GM20431 (cell line): ENCODE results near the gene YTHDF2.
"Not testable (repeated sequence)": the region's sequence is repeated elsewhere in the genome, so short reads cannot be mapped to it uniquely, and the experiment has no call there.

ENCODE experiments used
- in situ Hi-C: fragments of 300-500 bp; cut with MseI, MboI; formaldehyde crosslinking; loops from one replicate; pipeline ENCODE4 v1.15.0; 2020; ENCODE audit warnings: low sequenced_read_pairs; ENCODE audit not compliant: unreplicated experiment

YTHDF2 gene

DNA sequence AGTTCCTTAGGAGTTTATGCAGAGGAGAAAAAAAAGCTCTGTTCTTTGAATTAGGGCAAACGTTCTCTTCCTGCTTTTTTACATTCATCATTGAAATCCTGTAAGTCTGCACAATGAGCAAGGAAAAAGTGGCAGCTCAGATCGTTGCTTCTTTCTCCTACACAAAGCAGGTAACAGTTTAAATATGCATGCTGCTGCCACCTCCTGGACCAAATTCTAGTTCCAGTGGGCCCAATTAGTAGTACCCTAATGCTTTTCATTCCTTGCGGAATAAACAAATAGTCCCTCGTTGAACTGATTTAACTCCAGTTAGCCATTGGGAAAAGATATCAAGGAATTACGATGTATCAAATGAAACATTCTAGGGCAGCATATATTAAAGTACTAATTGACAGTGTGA, 20.1 kb downstream of the YTHDF2 start:
- in situ Hi-C loops: no loop called here

DNA sequence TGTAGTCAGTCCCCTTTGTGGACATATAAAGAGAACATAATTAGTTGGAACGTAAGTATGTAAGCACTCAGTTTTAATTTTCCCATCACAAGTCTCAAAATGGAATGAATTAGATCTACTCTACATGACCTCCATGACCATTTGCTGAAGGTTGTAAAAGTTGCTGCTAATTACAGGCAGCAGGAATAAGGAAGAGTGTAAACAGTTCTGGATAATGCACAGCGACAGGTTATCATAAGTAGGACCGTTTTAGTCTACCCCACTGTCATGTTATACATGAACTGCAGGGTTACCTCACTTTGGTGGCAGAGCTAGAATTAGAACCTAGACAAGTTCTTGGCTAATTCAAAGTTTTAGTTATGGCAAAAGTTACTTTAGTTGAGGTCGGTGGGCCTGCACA, 21.7 kb downstream of the YTHDF2 start:
- in situ Hi-C loops: no loop called here

DNA sequence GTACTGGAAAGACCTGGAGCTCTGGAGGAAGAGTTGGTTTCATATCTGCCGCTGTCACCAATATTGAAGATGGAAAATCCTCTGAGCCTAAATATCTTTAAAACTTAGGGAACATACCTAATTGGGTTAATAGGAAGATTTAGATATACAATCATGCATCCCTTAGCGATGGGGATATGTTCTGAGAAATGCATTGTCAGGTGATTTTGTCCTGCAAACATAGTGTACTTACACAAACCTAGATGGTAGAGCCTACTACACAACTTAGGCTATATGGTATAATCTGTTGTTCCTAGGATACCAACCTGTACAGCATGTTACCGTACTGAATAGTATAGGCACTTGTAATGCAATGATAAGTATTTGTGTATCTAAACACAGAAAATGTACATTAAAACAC, 22.5 kb downstream of the YTHDF2 start:
- in situ Hi-C loops: no loop called here

DNA sequence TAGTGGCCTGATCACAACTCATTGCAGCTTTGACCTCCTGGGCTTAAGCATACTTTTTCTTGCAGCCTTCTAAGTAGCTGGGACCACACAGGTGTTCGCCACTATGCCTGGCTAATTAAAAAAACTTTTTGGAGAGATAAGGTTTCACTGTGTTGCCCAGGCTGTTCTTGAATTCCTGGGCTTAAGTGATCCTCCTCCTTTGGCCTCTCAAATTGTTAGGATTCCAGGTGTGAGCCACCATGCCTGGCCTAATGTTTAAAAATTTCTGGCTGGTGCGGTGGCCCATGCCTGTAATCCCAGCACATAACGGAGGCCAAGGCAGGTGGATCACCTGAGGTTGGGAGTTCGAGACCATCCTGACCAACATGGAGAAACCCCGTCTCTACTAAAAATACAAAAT, 24.4 kb downstream of the YTHDF2 start:
- in situ Hi-C loops: no loop called here

DNA sequence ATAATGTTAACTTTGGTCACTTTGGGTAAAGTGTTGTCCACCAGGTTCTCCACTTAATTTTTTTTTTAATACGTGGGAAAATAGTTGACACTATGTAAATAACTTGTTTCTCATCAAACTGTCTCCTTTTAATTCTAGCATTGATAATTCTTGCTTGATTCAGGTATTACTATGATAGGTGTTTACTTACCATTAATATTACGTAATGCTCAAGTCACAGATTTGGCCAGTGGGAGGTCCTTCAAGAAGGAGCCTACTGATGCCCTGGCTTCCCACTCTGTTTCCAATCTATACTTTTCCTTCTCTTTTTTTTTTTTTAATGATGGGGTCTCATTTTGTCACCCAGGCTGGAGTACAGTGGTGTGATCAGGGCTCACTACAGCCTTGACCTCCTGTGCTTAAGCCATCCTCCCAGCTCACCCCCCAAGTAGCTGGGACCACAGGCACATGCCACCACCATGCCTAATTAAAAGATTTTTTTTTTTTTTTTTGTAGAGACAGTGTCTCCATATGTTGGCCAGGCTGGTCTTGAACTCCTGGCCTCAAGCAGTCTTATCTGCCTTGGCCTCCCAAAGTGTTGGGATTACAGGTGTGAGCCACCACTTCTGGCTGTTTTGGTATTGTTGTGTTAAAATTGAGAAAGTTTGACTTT, 29.9 kb downstream of the YTHDF2 start:
- in situ Hi-C loops: no loop called here

DNA sequence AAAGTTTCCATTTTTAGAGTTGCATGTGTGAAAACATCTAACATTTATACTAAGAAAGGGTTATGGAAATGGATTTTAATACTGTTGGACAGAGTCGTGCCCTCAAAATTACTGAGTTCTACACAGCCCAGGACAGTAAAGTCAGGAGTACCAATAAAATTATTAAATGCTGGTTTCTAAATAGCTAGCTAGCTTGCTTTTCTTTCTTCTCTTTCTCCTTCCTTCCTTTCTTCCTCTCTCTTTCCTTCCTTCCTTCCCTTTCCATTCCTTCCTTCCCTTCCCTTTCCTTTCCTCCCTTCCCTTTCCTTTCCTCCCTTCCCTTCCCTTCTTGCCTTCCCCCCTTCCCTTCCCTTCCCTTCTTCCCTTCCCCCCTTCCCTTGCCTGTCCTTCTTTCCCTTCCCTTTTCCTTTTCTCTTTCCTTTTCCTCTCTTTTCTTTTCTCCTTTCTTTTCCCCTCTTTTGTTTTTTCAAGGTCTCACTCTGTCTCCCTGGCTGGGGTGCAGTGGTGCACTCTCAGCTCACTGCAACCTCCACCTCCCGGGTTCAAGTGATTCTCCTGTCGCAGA, 33.9 kb downstream of the YTHDF2 start:
- in situ Hi-C loops: no loop called here

DNA sequence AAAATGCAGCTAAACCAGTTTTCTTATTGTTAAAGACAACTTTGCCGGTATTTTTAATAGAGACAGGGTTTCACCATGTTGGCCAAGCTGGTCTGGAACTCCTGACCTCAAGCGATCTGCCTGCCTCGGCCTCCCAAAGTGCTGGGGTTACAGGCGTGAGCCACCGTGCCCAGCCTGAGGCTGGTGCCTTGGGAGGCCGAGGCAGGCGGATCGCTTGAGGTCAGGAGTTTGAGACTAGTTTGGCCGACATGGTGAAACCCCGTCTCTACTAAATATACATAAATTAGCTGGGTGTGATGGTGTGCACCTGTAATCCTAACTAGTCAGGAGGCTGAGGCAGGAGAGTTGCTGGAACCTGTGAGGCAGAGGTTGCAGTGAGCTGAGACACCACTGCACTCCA, 35.2 kb downstream of the YTHDF2 start:
- in situ Hi-C loops: not testable (repeated sequence)

DNA sequence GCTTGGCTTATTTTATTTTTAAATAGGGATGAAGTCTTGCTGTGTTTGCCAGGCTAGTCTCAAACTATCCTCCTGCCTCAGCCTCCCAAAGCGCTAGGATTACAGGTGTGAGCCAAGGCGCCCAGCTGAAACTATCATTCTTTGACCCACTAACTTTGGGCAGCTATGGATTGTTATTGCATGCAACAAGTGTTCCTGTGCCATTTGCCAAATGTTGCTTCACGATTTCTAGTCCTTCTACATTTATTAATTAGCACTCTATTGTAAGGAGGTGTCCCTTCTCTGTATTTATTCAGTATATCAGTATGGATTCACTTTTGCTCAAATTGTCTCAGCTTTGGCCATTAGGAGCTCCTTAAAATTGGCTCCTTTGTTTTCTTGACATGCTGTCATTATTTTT, 36.4 kb downstream of the YTHDF2 start:
- in situ Hi-C loops: no loop called here

DNA sequence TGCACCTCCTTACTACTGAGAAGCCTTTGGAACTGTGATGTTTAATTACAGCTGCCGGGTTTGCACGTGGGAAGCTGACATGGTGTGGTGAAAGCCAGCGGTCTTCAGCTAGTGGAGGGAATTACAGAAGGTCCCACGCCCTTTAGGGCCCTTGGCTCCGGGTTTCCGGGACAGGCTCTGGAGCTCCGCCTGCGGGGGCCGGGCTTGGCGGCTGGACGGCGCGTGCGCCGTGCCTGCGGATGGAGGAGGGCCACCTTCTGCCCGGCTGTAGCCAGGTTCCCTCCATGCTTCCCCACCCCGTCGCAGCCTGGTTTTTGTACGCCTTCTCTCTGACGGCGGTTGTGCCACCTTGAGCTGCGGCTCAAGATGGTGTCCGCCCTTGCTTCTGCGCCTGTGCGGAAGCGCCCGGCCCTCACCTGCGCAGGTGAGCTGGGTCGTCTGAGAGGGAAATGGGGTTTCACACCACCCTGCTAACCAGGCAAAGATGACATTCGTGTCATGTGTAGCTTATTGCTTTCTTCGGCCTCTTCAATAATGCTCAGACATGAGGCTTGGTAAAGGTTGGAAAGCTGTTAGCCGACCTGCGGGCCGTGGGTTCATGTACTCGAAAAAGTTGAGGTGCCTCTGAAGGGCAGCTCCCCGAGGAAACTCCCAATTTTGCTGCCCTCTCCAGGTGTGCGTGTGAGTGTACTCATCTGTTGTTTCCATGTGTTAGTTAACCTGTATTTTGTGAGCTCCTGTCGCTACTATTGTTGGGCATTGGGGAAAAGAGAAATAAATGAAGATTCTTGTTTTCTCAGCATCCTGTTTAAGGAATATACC, 38.6 kb downstream of the YTHDF2 start:
- in situ Hi-C loops: loop anchor here (25.0 kb wide), 1 partner anchor 262 kb away; no protein-coding TSS in a partner anchor

DNA sequence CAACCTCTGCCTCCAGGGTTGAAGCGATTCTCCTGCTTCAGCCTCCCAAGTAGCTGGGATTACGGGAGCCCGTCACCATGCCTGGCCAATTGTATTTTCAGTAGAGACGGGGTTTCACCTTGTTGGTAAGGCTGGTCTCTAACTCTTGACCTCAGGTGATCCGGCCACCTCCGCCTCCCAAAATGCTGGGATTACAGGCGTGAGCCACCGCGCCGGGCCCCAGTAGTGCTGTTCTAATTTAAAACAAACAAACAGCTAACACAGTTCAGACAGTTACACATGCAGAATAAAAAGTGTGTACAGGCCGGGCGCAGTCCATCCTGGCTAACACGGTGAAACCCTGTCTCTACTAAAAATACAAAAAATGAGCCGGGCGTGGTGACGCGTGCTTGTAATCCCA, 39.6 kb downstream of the YTHDF2 start:
- in situ Hi-C loops: loop anchor here (25.0 kb wide), 1 partner anchor 261 kb away; no protein-coding TSS in a partner anchor

DNA sequence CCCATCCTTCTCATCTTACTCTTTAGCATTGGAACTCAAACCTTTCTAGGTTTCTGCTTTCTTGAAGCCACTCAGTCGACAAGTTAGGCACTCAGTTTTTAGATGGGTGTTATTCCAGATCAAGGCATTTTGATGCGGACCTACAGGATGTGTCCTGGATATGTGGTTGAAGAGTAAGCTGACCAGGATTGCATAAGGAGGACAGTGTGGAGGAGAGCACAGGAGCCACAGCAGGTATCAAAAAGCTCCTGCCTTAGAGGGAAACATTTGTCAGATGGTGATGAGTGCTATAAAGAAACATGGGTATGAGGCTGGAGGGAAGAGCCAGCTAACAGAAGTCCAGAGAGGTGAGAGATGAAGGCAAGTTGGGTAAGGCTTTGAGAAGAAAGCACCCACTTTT, 41.3 kb downstream of the YTHDF2 start:
- in situ Hi-C loops: loop anchor here (25.0 kb wide), 1 partner anchor 259 kb away; no protein-coding TSS in a partner anchor

DNA sequence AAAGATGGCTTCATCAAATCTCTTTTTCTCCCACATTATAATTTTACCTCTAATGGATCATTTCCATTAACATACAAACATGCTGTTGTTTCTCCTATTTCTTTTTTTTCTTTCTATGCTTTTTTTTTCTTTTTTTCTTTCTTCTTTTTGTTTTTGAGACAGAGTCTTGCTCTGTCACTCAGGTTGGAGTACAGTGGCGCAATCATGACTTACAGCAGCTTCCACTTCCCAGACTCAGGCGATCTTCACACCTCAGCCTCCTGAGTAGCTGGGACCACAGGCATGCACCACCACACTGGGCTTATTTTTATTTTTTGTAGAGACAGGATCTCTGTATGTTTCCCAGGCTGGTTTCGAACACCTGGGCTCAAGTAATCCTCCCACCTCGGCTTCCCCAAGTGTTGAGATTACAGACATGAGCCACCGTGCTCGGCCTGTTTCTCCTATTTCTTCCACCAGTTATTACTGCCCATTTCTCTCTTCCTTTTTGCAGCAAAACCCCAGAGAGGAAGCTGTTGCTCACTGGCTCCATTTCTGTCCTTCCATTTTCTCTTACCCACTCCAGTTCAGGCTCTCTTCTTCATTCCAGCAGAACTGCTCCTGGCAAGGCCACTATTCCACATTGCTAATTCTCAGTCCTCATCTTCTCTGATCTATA, 43.1 kb downstream of the YTHDF2 start:
- in situ Hi-C loops: loop anchor here (5.0 to 25.0 kb wide), 2 partner anchors 87 to 257 kb away; no protein-coding TSS in a partner anchor

DNA sequence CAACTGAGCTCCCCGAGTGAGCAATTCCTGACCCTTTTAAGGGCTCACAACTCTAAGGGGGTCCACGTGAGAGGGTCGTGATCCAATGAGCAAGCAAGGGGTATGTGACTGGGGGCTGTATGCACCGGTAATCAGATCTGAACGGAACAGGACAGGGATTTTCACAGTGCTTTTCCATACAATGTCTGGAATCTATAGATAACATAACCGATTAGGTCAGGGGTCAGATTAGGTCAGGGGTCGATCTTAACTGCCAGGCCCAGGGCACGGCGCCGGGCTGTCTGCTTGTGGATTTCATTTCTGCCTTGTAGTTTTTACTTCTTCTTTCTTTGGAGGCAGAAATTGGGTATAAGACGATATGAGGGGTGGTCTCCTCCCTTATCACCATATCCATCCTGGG, 44.6 kb downstream of the YTHDF2 start:
- in situ Hi-C loops: loop anchor here (5.0 to 25.0 kb wide), 2 partner anchors 86 to 256 kb away; no protein-coding TSS in a partner anchor

DNA sequence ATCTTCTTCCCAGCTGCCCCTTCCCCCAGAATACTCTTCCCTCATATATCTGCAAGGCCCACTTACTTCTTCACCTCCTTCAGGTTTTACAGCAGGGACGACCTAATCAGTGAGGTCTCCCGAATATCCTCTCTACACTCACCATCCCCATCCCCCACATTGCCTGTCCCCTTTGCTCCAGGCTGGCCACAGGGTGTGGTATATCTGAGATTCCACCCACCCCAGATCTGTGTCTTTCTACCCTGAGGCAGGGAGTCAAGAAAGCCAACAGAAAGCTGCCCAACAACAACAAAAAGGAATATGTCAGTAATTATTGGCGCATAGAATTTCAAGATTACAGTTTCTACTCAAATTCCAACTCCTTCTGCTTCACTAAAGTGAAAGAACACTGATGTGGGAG, 45.3 kb downstream of the YTHDF2 start:
- in situ Hi-C loops: loop anchor here (5.0 to 25.0 kb wide), 2 partner anchors 85 to 255 kb away; no protein-coding TSS in a partner anchor

DNA sequence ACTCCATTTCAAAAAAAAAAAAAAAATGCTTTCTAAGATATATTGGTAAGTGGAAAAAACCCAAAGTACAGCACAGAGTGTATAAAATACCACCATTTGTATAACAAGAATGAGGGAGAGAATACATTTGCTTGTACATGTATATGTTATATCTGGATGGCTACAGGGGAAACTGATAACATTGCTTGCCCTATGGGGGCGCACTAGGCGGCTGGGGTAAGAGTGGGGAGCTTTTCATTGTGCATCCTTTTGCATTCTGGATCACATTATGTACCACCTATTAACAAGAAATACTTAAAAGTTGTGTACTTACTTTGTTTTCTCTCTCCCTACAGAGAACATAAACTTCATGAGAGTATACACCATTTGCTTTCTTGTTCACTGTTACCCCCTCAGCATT, 46.6 kb downstream of the YTHDF2 start:
- in situ Hi-C loops: loop anchor here (5.0 to 25.0 kb wide), 2 partner anchors 84 to 254 kb away; no protein-coding TSS in a partner anchor

DNA sequence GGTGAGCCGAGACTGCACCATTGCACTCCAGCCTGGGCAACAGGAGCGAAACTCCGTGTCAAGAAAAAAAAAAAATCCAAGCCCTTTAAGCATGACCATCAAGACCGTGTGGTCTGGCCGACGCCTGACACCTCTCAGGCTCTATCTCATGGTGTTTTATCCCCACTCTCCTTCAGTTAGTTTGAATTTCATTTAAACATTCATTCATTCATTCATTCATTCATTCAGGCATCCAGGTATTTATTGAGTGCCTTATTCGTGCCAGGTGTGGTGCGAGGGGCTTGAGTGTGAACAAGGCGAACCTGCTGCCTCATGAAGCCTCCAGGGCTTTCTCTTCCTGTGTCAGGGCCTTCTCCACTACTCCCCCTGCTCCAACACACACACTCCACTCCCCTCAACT, 52.7 kb downstream of the YTHDF2 start:
- in situ Hi-C loops: loop anchor here (25.0 kb wide), 1 partner anchor 248 kb away; no protein-coding TSS in a partner anchor

DNA sequence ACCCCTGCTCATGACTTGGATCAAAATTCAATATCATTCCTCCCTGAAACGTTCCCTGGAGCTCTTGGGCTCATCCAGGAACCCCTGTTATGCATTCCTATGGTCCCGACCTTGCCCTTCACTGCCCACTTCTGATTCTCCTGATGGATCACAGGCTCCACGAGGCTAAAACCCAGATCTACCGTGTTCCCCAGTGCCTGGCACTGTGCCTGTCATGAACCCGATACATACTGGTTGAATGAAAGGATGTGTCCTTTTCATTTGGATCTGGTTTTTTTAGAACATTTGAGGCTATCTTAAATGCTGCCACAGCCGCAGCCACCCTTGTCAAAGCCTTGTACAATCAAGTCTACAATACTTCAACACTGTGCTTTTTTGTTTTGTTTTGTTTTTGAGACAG, 53.1 kb downstream of the YTHDF2 start:
- in situ Hi-C loops: loop anchor here (25.0 kb wide), 1 partner anchor 247 kb away; no protein-coding TSS in a partner anchor

DNA sequence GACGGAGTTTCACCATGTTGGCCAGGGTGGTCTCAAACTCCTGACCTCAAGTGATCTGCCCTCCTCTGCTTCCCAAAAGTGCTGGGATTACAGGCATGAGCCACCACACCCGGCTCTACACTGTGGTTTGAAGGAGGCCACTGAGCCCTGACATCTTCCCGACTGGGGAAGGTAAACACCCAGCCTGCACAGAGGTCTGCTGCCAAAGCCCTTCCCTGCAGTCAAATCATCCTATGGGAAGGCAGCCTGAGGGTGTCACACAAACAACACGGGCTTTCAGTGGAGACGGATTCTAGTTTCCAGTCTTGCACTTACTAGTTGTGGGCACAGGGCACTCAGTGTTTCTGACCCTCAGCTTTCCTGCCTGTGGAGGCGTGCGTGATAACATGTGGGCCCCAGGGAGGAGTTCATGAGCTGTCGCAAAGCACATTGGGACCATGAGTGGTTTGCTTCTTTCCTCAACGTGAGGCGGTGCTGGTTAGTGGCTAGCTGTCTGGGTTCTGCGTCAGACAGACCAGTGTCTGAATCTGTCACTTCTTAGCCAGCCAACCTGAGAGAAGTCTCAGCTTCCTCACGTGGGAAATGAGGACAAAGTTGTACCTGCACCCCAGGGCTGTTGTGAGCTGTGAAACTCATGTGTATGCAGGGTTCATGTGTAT, 53.8 kb downstream of the YTHDF2 start:
- in situ Hi-C loops: loop anchor here (25.0 kb wide), 1 partner anchor 247 kb away; no protein-coding TSS in a partner anchor

DNA sequence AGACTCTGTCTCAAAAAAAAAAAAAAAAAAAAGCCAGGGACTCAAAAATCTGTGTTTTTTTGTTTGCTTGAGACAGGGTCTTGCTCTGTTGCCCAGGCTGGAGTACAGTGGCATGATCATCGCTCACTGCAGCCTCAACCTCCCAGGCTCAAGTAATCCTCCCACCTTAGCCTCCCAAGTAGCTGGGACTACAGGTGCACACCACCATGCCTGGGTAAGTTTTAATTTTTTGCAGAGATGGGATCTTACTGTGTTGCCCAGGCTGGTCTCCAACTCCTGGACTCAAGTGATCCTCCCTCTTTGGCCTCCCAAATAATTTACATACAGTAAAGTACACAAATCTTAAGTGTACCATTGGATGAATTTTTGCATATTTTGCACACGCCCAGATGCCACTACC, 55.2 kb downstream of the YTHDF2 start:
- in situ Hi-C loops: loop anchor here (25.0 kb wide), 1 partner anchor 245 kb away; no protein-coding TSS in a partner anchor
